GM10248 (cell line): Measurements from ENCODE around the gene KIR3DL3.
"Not testable (repeated sequence)": the region's sequence is repeated elsewhere in the genome, so short reads cannot be mapped to it uniquely, and the experiment has no call there.

Source experiments
- CTCF ChIA-PET: fragments of 300-600 bp; sonication (Branson Sonifier 250); formaldehyde crosslinking; extraction: SDS; loops from one replicate; lab custom pipeline; 2021; ENCODE audit warnings: antibody characterized with exemption; lab: Yijun Ruan, JAX
- POLR2A ChIA-PET: fragments of 350-650 bp; sonication (Branson Sonifier 250); formaldehyde crosslinking; extraction: SDS; loops from one replicate; lab custom pipeline; 2020; ENCODE audit warnings: antibody characterized with exemption; lab: Yijun Ruan, JAX
- DNase-seq: peaks from one replicate; pipeline ENCODE4 v3.0.0; 2012; ENCODE audit errors: extremely low spot score
- CTCF ChIP-seq: IDR thresholded peaks from 2 replicates; pipeline ENCODE4 v1.5.1; 2012; ENCODE audit warnings: mild to moderate bottlenecking, low read depth; ENCODE audit errors: extremely low read depth, missing control alignments, control extremely low read depth

Gene KIR3DL3

DNA sequence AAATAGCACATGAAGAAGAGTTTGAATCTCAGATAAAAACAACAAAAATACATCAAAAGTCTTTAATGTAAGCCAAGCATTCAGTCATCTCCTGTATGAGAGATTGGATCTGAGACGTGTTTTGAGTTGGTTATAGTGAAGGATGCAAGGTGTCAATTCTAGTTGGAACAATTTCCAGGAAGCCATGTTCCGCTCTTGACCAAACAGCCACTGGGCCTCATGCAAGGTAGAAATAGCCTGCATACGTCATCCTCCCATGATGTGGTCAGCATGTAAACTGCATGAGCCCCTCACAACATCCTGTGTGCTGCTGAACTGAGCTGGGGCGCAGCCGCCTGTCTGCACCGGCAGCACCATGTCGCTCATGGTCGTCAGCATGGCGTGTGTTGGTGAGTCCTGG lies at the start of gene KIR3DL3:
Gene KIR3DL3 (plus strand): TSS at position 301 of the 400 bp plus-strand sequence. CDS start 55 bp downstream, at position 356.
- no peak for TF ChIP-seq CTCF
- CTCF ChIA-PET: no interaction called here
- POLR2A ChIA-PET: no interaction called here
- DNase-seq: no peak

DNA sequence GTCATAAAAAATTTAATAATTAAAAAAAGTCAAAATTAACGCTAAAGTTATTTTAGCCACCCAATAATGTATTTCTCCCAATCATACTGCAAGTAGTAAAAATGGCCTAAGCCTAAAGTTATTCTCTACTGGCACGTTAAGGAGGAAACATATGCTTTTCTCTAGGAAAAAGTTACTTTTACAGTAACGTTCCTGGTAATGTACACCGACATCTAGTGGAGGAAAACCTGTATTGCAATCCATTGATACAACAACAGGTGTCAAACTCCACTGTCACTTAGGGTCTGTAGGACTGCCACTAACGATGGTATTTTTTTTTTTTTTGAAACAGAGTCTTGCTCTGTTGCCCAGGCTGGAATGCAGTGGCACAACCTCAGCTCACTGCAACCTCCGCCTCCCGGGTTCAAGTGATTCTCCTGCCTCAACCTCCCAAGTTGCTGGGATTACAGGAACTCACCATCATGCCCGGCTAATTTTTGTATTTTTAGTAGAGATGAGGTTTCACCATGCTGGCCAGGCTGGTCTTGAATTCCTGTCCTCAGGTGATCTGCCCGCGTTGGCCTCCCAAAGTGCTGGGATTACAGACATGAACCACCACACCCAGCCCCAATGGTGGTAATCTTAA lies 47.9 kb upstream of the KIR3DL3 start:
- POLR2A ChIA-PET: not testable (repeated sequence)
- DNase-seq: peak; percentile 69
- TF ChIP-seq CTCF: peak; percentile 87
- CTCF ChIA-PET: interaction anchor here (1.2 to 31.0 kb wide), 9 partner anchors 2 to 203 kb away, joined by 3 to 542 read pairs (median 13); partner anchors contain the start of genes CDC42EP5 and LILRB4

DNA sequence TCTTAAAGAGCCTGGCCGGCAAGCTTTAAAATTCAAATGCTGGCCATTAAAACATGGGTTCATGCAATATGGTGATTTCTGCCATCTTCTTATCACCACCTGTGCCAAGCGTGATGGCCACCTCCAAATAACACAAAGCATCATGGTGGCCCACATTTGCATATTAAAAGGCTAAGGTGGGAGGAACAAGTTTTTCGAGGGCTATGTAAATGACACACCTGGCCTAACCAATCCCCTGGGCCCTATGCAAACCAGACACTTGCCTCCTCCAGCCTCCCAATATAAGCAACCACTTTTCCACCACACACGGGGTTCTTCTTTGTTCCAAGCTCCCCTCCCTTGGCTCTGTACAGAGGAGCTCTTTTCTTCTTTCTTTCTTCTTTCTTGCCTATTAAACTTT lies 47.0 kb upstream of the KIR3DL3 start:
- CTCF ChIA-PET: interaction anchor here (1.2 to 21.8 kb wide), 5 partner anchors 10 to 200 kb away, joined by 3 to 542 read pairs (median 7); partner anchors contain the start of gene LILRB4
- no peak for TF ChIP-seq CTCF
- POLR2A ChIA-PET: no interaction called here
- no peak for DNase-seq

GRCh38 chr19:54681596-54681995 lies 42.6 kb upstream of the KIR3DL3 start:
- POLR2A ChIA-PET: not testable (repeated sequence)
- CTCF ChIA-PET: interaction anchor here (2.8 to 21.8 kb wide), 2 partner anchors 21 to 203 kb away, joined by 20 to 542 read pairs; partner anchors contain the start of gene LILRB4

GRCh38 chr19:54682306-54682856 lies 41.9 kb upstream of the KIR3DL3 start:
- no peak for TF ChIP-seq CTCF
- ChIA-PET POLR2A (no interaction called here), CTCF (interaction anchor here (3.1 to 21.8 kb wide), 2 partner anchors 22 to 204 kb away, joined by 16 to 542 read pairs; partner anchors contain the start of gene LILRB4)
- no peak for DNase-seq

More at GRCh38 chr19:54681596-54681995, 42.6 kb upstream of the KIR3DL3 start:
- DNase-seq: not testable (repeated sequence)

DNA sequence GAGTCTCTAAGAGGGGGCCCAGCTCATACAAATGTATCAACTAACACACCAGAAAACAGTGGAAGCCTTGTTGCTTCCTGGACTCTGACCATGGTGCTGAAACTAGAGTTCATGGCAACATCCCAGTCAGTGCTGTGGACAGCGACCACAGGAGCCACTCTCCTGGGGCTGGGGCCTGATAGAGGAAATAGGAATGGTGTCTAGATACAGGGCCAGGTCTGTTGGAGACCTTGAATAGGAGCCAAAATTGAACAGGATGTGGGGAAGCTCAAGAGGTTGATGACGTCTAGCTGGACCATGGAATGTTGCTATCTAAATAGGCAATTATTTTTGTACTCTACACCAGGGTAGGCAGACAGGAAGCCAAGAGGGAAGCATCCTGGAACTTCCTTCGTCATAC lies 39.7 kb upstream of the KIR3DL3 start:
- CTCF ChIA-PET: interaction anchor here (3.1 to 21.8 kb wide), 2 partner anchors 24 to 206 kb away, joined by 16 to 542 read pairs; partner anchors contain the start of gene LILRB4
- no peak for TF ChIP-seq CTCF
- DNase-seq: no peak
- POLR2A ChIA-PET: no interaction called here
